ENCODE data around the gene RARRES2.
A peak's percentile ranks its signal among the peaks of the same experiment; 100 is the strongest.

Gene RARRES2

GRCh38 chr7:150368884-150369747, 27.7 kb upstream of the RARRES2 start:
- peak overlapping the region; percentile 90 for H3K9ac ChIP-seq (ENCODE audit: low read depth, low read length)
- no peaks in the 10 kb centered on the region for H3K27me3 ChIP-seq (ENCODE audit: control insufficient read depth, insufficient read depth, low read length)
- H3K9me3 ChIP-seq (replicated peaks; ENCODE audit: low read length), result no peaks in the 10 kb centered on the region
- H3K36me3 ChIP-seq (ENCODE audit: insufficient read depth, low read length), result peaks cover 27% of the 10 kb centered on the region
- peaks cover 26% of the 10 kb centered on the region for H3K4me1 ChIP-seq (ENCODE audit: control insufficient read depth, insufficient read depth, low read length)
- peak overlapping the region; percentile 95 for H3K4me3 ChIP-seq (ENCODE audit: low read length)
- peak overlapping the region; percentile 93 for H3K4me2 ChIP-seq (ENCODE audit: low read length)

- Histone ChIP-seq H3K9me3 (replicated peaks; ENCODE audit: low read length) (no peaks in the 10 kb centered on the region), H3K4me3 (ENCODE audit: low read length) (peak within 1 kb of the TSS; percentile 95), H3K36me3 (ENCODE audit: insufficient read depth, low read length) (peaks cover 20% of the 10 kb centered on the region), H3K9ac (ENCODE audit: low read depth, low read length) (peak within 1 kb of the TSS; percentile 90), H3K4me1 (ENCODE audit: control insufficient read depth, insufficient read depth, low read length) (peaks cover 26% of the 10 kb centered on the region), H3K27me3 (ENCODE audit: control insufficient read depth, insufficient read depth, low read length) (no peaks in the 10 kb centered on the region), H3K4me2 (ENCODE audit: low read length) (peak within 1 kb of the TSS; percentile 93)
Observed at GRCh38 chr7:150368096-150368883, 26.9 kb upstream of the RARRES2 start, which contains the start of gene REPIN1. TSS of gene REPIN1 (plus strand) at chr7:150368822. CDS start at chr7:150369712, 890 bp downstream.

- H3K4me2 ChIP-seq (ENCODE audit: low read length), result peak overlapping the region; percentile 93
- peak overlapping the region; percentile 90 for H3K9ac ChIP-seq (ENCODE audit: low read depth, low read length)
- H3K27me3 ChIP-seq (ENCODE audit: control insufficient read depth, insufficient read depth, low read length), result peaks cover 5% of the 10 kb centered on the region
- H3K4me1 ChIP-seq (ENCODE audit: control insufficient read depth, insufficient read depth, low read length), result peaks cover 26% of the 10 kb centered on the region
- H3K36me3 ChIP-seq (ENCODE audit: insufficient read depth, low read length), result peaks cover 14% of the 10 kb centered on the region
- no peaks in the 10 kb centered on the region for H3K9me3 ChIP-seq (replicated peaks; ENCODE audit: low read length)
- peak overlapping the region; percentile 95 for H3K4me3 ChIP-seq (ENCODE audit: low read length)
Observed at GRCh38 chr7:150367677-150368095, 26.3 kb upstream of the RARRES2 start.

- no peaks in the 10 kb centered on the region for H3K36me3 ChIP-seq (ENCODE audit: insufficient read depth, low read length)
- peaks cover 21% of the 10 kb centered on the region for H3K4me1 ChIP-seq (ENCODE audit: control insufficient read depth, insufficient read depth, low read length)
- H3K4me2 ChIP-seq (ENCODE audit: low read length), result no peak overlapping the region
- peaks cover 9% of the 10 kb centered on the region for H3K27me3 ChIP-seq (ENCODE audit: control insufficient read depth, insufficient read depth, low read length)
- no peak overlapping the region for H3K4me3 ChIP-seq (ENCODE audit: low read length)
- H3K9me3 ChIP-seq (replicated peaks; ENCODE audit: low read length), result no peaks in the 10 kb centered on the region
- H3K9ac ChIP-seq (ENCODE audit: low read depth, low read length), result no peak overlapping the region
Observed at GRCh38 chr7:150365673-150366398, 24.4 kb upstream of the RARRES2 start.

GRCh38 chr7:150365194-150365593, 23.8 kb upstream of the RARRES2 start:
- Histone ChIP-seq H3K4me1 (ENCODE audit: control insufficient read depth, insufficient read depth, low read length) (peaks cover 16% of the 10 kb centered on the region), H3K36me3 (ENCODE audit: insufficient read depth, low read length) (no peaks in the 10 kb centered on the region), H3K4me2 (ENCODE audit: low read length) (no peak overlapping the region), H3K9me3 (replicated peaks; ENCODE audit: low read length) (no peaks in the 10 kb centered on the region), H3K4me3 (ENCODE audit: low read length) (no peak overlapping the region), H3K9ac (ENCODE audit: low read depth, low read length) (no peak overlapping the region), H3K27me3 (ENCODE audit: control insufficient read depth, insufficient read depth, low read length) (peaks cover 9% of the 10 kb centered on the region)

GRCh38 chr7:150363872-150364271, 22.4 kb upstream of the RARRES2 start:
- Histone ChIP-seq H3K36me3 (ENCODE audit: insufficient read depth, low read length) (no peaks in the 10 kb centered on the region), H3K9ac (ENCODE audit: low read depth, low read length) (no peak overlapping the region), H3K4me1 (ENCODE audit: control insufficient read depth, insufficient read depth, low read length) (peaks cover 9% of the 10 kb centered on the region), H3K4me3 (ENCODE audit: low read length) (no peak overlapping the region), H3K4me2 (ENCODE audit: low read length) (no peak overlapping the region), H3K9me3 (replicated peaks; ENCODE audit: low read length) (no peaks in the 10 kb centered on the region), H3K27me3 (ENCODE audit: control insufficient read depth, insufficient read depth, low read length) (peaks cover 9% of the 10 kb centered on the region)

GRCh38 chr7:150363370-150363769, 21.9 kb upstream of the RARRES2 start:
- H3K4me1 ChIP-seq (ENCODE audit: control insufficient read depth, insufficient read depth, low read length), result peaks cover 9% of the 10 kb centered on the region
- H3K9ac ChIP-seq (ENCODE audit: low read depth, low read length), result no peak overlapping the region
- no peaks in the 10 kb centered on the region for H3K36me3 ChIP-seq (ENCODE audit: insufficient read depth, low read length)
- no peak overlapping the region for H3K4me2 ChIP-seq (ENCODE audit: low read length)
- H3K9me3 ChIP-seq (replicated peaks; ENCODE audit: low read length), result no peaks in the 10 kb centered on the region
- H3K27me3 ChIP-seq (ENCODE audit: control insufficient read depth, insufficient read depth, low read length), result peaks cover 9% of the 10 kb centered on the region
- no peak overlapping the region for H3K4me3 ChIP-seq (ENCODE audit: low read length)

GRCh38 chr7:150361807-150362621, 20.6 kb upstream of the RARRES2 start:
- H3K27me3 ChIP-seq (ENCODE audit: control insufficient read depth, insufficient read depth, low read length), result peaks cover 9% of the 10 kb centered on the region
- no peaks in the 10 kb centered on the region for H3K9me3 ChIP-seq (replicated peaks; ENCODE audit: low read length)
- no peak overlapping the region for H3K4me2 ChIP-seq (ENCODE audit: low read length)
- no peaks in the 10 kb centered on the region for H3K36me3 ChIP-seq (ENCODE audit: insufficient read depth, low read length)
- peaks cover 4% of the 10 kb centered on the region for H3K4me1 ChIP-seq (ENCODE audit: control insufficient read depth, insufficient read depth, low read length)
- H3K9ac ChIP-seq (ENCODE audit: low read depth, low read length), result no peak overlapping the region
- no peak overlapping the region for H3K4me3 ChIP-seq (ENCODE audit: low read length)

- Histone ChIP-seq H3K4me3 (ENCODE audit: low read length) (no peak overlapping the region), H3K9me3 (replicated peaks; ENCODE audit: low read length) (no peaks in the 10 kb centered on the region), H3K4me2 (ENCODE audit: low read length) (no peak overlapping the region), H3K36me3 (ENCODE audit: insufficient read depth, low read length) (no peaks in the 10 kb centered on the region), H3K27me3 (ENCODE audit: control insufficient read depth, insufficient read depth, low read length) (peaks cover 9% of the 10 kb centered on the region), H3K4me1 (ENCODE audit: control insufficient read depth, insufficient read depth, low read length) (peaks cover 4% of the 10 kb centered on the region), H3K9ac (ENCODE audit: low read depth, low read length) (no peak overlapping the region)
Observed at GRCh38 chr7:150361402-150361801, 20.0 kb upstream of the RARRES2 start.

GRCh38 chr7:150360363-150361058, 19.1 kb upstream of the RARRES2 start:
- peaks cover 4% of the 10 kb centered on the region for H3K4me1 ChIP-seq (ENCODE audit: control insufficient read depth, insufficient read depth, low read length)
- no peaks in the 10 kb centered on the region for H3K36me3 ChIP-seq (ENCODE audit: insufficient read depth, low read length)
- no peak overlapping the region for H3K4me3 ChIP-seq (ENCODE audit: low read length)
- peaks cover 9% of the 10 kb centered on the region for H3K27me3 ChIP-seq (ENCODE audit: control insufficient read depth, insufficient read depth, low read length)
- no peaks in the 10 kb centered on the region for H3K9me3 ChIP-seq (replicated peaks; ENCODE audit: low read length)
- H3K9ac ChIP-seq (ENCODE audit: low read depth, low read length), result no peak overlapping the region
- no peak overlapping the region for H3K4me2 ChIP-seq (ENCODE audit: low read length)
